GM18858 (cell line): ENCODE results near the gene EIF4E1B.

ENCODE experiments used
- ATAC-seq: cut with Tn5 transposase; IDR thresholded peaks from one replicate; pipeline ENCODE4 v1.9.1; 2021; ENCODE audit not compliant: unreplicated experiment

The EIF4E1B gene

DNA sequence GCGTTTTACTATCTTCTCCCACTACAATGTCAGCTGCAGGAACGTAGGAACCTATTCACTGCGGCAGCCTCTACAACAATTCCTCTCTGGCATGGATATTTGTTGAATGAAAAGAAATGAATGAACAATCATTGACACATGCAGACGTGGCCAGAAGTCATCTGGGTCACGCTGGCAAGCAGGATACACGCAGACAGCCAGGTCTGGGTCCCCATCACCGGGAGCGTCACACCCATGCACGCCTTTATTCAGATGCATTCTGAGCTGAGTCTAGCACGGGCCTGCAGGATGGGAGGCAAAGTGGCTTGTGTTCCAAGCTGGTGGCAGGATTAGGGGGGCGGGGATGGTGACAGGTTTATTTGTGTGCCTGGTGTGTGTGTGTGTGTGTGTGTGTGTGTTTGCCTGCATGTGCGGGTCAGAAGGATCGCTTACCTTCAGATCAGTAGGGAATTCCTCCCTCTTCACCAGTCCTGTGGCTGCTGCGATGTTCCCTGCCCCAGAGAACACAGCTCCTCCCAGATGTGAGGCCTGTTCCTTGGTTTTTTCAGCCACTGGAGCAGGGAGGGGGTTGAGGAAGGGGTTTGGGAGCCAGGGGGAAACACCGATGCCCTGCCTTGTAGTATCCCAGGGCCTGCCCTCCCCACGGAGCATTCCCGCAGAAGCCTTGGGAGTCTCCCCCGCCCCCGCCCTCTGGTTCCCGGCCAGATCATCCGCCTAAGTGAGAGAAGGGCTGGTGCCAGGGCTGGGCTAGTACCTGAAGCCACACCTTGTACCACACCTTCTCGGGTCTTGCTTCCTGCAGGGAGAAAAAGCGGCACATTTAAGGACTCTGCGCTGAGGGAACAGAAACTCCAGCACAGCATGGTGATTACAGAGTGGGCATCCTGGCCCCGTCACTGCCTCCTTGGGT is 4.3 kb upstream of the EIF4E1B start:
- ATAC-seq: no peak

DNA sequence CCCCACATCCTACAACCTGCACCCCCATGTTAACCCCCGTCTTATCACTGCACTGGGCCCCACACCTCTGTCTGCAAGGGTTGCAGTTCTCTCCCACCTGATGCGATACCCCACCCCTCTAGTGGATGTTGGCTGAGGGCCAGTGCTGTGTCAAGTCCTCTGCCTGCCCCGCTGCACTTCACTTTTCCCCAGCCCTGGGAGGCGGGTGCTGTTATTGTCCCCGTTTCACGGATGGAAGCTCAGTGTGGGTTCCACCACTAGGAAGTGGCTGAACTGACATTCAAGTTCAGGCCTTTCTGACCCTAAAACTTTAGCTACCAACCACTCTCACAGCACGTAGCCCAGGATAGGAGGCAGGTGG is 3.6 kb upstream of the EIF4E1B start:
- no peak for ATAC-seq

DNA sequence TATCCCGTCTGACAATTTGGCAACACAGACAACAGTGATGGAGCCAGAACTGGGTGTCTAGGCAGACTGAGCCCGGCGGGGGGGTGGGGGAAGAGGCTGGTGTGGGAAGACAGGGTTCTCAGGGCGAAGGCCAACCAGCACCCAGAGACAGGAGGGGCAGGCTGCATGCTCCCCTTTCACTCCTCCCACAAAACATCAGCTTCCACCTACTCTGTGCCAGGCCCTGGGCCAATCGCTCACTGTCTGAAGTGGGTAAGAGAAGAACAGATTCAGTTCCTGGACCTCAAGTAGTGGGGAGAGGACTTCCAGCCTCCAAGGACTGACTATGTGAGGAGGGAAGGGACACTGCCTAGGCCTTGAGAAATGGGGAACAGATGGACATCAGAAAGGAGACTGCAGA is 2.9 kb upstream of the EIF4E1B start:
- ATAC-seq: no peak

DNA sequence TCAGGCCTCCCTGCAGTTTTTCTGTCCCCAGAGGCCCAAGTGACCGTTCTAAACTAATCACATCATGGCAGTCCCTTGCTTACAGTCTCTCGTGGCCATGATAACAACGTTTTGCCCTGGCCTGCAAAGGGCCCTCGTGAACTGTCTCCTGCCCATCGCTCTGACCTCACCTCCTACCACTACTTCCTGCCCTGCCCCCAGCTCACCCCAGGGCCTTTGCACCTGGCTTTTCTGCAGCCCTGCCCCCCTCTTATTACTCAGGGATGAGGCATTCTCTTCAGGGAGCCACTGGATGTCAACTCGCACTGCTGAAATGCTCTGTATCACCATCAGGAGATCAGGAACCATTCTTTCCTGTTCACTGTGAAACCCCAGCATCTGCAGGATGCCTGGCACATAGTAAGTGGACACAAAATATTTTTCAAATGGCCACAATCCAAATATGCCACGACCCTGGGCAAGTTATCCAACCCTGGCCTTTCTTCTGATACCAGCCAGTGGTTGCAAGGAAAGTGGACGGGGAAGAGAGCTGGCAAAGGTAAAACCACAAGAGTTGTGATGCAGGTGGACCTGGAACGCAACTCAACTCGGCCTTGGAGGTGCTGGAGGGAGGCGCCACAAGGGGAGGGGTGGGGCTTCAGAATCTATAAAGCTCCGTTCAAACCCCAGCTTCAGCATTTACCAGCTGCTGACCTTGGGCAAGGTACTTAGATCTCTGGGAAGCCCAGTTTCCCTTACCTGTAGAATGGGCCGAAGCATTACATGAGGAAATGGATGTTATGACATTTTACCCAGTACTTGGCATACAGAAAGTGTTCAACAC is 1.9 kb upstream of the EIF4E1B start:
- no peak for ATAC-seq

DNA sequence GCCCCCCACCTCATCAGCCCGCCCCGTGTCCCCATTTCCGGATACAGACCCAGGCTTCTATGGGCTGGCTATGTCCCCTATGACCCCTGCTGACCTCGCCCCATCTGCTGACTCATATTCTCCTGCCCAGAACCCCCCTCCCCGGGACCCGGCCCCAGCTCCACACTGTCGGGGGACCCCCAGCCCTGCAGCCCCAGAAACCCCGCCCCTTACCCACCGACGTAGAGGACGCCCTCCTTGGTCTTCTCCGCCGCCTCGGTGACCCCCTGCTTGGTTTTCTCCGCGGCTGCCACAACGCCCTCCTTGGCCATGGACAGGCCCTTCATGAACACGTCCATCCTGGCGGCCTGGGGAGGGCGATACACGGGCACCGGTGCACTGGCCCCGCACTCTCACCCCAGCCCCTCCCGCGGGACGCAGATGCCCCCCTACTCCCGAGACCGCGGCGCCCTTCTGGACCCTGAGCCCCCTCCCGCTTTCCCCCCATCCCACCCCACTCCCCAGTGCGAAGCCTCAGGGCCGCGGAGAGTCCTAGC is 1.1 kb upstream of the EIF4E1B start:
- no peak for ATAC-seq

DNA sequence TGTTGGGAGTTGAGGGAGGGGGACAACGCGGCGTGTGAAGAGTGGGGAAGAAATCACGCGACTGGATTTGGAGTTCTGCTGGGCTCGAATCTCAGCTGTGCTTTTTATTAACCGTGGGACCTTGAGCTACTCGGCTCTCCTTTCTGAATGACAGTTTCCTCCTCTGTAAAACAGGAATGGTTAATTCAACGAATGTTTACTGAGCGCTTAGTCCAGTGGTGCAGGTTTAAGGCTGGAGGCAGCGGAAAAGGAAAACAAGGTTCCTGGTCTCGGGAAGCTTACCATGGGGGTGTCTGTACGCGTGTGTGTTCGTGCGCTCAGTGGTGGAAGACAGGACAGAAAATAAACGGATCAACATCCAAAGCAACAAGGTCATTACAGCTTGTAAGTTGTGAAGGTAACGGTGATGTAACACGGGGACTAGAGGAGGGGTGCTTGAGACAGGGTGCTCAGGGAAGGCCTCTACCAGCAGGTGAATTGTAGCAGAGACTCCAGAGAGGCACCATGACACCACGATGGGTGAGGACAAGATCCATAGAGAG is 277 bp downstream of the EIF4E1B start:
- ATAC-seq: no peak

DNA sequence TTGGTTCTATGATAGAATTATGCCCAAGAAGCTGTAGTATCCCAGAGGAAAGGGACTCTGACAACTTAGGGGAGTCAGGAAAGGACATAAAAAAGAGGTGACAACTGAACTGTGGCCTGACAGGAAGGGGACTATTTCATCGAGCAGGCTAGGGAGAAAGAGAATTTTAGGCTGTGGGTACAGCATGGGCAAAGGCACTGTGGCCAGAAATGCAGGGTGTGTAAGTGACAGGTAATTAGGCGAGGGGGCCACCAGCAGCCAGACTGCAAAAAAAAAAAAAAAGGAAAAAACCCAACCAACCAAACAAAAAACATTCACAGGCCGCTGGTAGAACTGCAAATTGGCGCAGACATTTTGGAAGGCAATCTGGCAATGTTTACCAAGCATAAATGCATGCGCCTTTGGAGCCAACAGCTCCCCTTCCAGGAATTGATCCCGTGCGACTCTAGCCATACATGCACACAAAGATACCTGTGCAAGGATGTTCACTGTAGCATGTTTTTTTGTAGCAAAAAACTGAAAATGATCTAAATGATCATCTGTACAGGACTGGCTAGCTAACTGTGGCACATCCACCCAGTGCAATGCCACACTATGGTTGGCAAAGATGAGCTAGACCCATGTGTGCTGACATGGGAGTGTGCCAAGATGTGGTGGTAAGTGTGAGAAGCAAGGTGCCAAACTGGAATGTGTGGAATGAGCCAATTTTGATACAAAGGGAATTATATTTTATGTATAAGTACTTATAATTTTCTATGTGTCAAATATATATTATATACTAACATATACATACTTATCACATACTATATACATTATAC is 1.1 kb downstream of the EIF4E1B start:
- no peak for ATAC-seq

DNA sequence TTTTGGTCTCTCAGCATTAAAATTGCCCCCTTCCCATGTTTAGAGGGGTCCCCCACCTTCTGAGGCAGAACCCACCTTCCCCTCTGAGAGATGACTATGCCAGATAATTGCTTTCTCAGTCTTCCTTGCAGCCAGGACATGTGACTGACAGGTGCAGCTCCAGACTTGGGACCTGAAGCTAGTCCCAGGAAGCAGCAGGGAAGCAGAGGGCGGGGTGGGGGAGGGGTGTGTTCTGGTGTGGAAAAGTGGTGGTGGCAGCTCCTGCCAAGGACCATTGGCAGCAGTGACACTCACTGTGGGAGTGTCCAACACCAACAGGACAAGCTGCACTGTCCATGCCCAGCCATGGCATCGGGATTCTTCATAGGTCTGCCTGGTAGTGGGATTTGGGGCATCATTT is 2.3 kb downstream of the EIF4E1B start:
- ATAC-seq: no peak

DNA sequence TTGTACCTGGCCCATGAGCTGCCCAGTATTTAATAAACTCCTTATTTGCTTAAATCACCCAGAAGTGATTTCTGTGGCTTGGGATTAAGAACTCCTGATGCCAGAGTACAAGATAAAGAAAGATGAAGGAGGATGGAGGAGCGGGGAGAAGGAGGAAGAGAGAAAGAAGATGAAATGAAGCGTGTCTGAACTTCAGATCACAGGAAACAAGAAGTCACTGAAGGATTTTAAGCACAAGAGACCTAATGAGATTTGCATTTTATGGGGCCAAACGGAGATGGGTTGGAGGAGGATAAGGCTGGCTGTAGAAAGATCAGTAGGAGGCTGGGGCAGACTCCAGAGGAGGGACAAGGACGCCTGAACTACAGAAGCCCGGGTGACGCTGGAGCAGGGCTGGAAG is 3.1 kb downstream of the EIF4E1B start:
- no peak for ATAC-seq

DNA sequence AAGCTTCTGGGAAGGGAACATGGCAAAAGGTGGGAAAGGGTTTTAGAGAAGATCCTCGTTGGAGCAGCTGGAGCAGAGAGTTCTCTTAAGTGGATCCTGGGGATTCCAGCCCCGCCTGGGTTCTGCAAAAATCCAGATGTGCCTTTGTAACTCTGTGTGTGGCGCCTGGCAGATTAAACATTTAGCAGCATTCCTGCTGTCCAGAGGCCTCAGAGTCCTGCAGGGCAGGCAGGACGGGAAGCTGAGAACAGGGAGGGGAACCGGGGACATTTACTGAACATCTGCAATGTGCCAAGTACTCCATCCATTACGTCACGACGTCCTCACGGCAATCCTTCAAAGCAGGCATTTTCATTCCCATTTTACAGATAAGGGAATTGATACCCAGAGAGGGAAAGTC is 6.0 kb downstream of the EIF4E1B start:
- ATAC-seq: no peak

DNA sequence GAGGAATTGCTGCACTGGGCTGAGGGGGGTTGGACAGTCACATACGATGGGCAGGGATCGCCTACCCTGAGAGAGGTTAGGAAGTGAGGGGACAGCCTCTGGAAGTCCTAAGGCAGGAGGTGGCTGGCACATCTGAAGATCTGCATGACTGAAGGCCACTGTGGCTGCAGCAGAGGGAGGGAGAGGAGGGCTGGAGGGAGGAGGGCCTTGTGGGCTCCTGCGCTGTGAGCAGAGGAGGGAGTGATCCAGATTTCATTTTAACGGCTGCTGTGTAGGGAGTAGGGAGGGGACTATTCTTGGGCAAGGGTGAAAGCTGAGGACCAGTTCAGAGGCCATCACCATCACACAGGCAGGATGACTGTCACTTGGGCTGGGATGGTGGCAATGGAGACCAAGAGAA is 7.1 kb downstream of the EIF4E1B start:
- ATAC-seq: no peak

DNA sequence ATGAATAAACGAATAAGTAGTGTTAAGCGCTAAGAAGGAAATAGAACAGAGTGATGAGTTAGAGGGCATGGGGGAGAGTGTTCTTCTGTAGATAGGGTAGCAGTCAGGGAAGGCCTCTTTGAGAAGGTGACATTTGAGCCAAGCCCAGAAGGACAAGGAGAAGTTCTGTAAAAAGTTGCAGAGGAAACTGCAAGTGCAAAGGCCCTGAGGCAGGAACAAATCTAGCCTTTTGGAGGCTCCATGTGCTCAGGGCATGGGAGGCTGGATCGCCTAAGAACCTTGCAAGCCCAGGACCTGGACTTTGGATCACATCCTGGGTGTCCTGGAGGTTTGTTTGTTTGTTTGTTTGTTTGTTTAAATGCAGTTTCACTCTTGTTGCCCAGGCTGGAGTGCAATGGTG is 8.0 kb downstream of the EIF4E1B start:
- ATAC-seq: no peak

DNA sequence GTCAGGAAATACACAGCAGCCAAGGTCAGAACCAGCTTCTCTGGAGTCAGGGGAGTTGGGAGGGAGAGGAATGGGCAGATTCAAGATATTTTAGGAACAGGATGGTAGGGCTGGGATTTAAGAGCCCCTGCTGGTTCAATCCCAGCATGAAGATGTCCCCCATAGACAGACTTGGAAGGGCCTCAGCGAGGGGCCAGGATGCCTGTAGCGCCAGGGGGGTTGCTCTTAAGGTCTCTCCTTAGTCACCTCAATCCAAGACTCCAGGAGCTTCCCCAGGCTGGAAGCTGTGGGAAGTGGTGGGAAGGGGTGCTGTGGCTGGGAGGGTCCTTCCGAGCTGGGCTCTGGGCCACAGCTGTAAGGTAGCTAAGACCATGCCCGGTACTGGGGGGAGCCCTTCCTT is 8.7 kb downstream of the EIF4E1B start:
- no peak for ATAC-seq

DNA sequence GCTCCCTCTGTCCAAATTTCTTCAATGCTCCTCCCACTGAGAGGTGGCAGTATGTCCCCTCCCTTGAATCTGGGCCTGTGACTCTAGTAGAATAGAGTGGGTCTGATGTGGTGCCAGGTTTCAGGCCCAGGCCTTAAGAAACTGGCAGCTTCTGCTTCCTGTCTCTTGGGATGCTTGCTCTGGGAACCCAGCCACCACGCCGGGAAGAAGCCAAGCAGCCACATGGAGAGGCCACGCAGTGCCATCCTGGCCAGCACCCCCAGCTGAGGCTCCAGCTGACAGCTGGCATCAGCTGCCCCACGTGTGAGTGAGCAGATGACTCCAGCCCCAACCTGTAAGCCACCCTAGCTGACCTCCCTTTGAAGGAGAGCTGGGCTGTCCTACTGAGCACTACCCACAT is 9.5 kb downstream of the EIF4E1B start:
- no peak for ATAC-seq

DNA sequence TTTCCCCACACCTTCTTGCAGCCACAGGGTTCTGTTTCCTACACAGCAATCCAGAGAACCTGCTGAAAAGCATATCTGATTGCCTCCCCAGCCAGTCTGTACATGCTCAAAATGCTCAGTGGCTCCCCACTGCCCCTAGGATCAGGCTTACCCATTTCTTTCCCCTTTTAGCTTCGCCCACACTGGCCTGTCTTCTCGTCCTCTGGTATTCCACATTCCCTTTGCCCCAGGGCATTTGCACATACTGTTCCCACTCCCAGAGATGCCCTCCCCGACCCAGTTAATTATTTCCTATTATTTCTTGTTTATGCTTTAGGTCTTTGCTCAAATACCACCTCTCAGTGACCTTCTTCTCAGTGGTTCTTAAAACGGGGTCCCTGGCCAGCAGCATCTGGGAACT is 10.1 kb downstream of the EIF4E1B start:
- ATAC-seq: no peak

DNA sequence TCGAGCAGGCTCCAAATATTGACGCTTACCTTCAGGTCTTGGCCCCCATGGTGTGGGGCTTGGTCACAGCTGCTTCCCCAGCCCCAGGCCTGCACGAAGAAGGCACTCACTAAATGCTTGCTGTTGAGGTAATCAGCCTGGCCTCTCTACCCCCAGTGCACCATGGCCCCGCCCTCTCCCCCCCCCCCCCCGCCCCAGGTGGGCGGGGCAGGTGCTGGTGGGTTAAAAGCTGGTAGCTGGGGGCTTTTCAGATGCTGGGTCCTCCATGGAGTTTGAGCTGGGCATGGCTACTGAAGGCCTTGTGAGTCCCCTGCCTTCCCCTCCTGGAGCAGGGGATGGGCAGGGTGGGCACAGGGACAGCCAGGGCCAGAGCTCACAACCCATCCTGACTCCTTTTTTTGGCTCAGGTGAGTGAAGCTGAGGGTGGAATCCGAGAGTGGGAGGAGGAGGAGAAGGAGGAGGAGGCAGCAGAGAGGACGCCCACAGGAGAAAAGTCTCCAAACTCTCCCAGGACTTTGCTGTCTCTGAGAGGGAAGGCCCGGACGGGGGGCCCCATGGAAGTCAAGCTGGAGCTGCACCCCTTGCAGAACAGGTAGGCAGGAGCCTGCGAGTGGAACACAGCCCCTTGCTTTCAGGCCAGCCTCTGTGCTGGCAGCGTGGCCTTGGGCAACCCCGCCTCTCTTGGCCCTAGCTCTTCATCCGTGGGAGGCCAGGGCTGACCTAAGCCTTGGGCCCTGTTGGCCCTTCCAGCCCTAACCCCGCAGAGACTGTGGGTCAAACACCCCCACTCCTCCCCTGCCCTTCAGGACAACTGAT is 12.4 kb downstream of the EIF4E1B start:
- no peak for ATAC-seq

DNA sequence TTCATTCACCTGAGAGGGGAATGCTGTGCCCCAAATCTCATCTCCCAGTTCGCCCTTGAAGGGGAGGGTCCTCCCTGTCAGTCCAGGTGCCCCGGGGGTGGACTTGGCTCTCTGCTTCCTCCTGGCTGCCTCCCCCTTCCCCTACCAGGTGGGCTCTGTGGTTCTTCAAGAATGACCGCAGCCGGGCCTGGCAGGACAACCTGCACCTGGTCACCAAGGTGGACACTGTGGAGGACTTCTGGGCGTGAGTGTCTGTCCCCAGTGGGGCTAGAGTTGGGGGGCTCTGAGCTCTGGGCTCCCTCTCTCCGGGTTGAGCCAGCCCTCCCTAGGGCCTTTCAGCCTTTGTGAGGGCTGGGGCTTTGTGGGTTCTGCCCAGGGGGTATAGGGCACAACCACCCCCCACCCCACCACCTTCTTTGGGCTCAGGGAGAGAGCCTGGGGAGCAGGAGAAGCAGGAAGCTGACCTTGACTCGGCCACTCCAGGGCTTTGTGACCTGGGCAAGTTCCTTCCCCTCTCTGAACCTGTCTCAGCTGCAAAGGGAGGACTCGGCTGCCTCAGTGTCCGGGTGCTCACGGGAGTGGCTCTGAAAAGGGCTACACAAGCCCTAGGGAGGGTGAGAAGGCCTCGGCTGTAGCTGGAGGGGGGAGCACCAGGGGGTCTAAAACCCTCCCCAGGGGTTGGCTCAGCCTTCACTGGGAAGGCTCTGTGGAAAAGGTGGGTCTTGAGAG is 13.2 kb downstream of the EIF4E1B start:
- ATAC-seq: no peak

DNA sequence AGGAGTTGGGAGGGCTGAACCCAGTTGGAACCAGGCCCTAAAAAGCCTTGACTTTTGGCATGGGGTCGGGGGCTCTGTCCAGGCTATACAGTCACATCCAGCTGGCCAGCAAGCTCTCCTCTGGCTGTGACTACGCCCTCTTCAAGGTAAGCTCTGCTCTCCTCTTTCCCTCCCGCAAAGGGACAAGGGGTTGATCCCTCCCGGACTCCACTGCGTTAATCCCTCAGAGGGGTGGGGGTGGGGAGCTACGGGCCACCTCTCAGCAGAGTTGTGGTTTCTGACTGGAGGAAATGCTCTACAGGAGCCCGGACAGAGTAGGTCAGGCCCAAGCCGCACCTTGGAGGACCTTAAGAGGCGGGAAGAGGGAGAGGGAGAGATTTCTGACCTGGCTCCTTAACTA is 13.8 kb downstream of the EIF4E1B start:
- no peak for ATAC-seq

DNA sequence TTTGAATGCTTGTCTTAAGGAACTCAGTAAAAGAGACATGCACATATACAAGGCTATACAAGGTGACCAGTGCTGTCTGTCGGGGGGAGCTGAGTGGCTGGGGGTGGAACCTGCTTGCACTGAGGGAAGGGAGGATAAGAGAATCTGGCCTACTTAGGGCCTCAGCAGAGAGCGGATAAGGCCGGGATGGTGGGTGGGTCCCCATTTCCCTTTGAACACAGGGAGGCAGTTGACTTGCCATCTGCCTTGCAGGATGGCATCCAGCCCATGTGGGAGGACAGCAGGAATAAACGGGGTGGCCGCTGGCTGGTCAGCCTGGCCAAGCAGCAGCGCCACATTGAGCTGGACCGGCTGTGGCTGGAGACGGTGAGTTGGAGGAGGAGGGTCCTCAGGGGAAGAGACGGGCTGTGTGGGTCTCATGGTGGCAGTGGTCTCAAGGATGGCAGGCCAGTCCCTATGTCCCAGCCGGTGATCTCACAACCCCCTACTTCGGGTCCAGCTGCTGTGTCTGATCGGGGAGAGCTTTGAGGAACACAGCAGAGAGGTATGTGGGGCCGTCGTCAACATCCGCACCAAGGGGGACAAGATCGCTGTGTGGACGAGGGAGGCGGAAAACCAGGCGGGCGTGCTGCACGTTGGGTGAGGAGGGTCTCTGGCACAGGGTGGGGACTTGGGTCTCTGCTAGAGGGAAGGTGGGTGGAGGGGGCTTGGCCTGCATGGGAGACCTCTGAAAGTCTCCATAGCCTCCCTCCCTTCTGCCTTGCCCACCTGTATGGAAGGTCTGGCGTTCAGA is 14.6 kb downstream of the EIF4E1B start:
- ATAC-seq: no peak
